OCI-LY1 (cell line): ENCODE results near the gene ESPN.

ENCODE experiments used
- CTCF ChIP-seq: fragments of 200-600 bp; sonication (generic), shearing (Covaris generic); IDR thresholded peaks from 2 replicates; pipeline ENCODE4 v1.5.1; 2017; ENCODE audit warnings: mild to moderate bottlenecking, antibody characterized with exemption, low read length, moderate library complexity, mixed read lengths
- EZH2 ChIP-seq: fragments of 200-600 bp; sonication (generic), shearing (Covaris generic); IDR thresholded peaks from 2 replicates; pipeline ENCODE4 v1.8.0; 2017; ENCODE audit warnings: borderline replicate concordance, mixed run types, mild to moderate bottlenecking, antibody characterized with exemption, low read length, moderate library complexity, mixed read lengths

- TF ChIP-seq CTCF: no peak
- TF ChIP-seq EZH2: no peak
Measured at GRCh38 chr1:6420454-6421042, 4.0 kb upstream of the ESPN start.
